A549 (cell line): Measurements from ENCODE around the gene BMP7.

Experiments used
- CBX2 ChIP-seq: fragments of 200-600 bp; sonication (generic); IDR thresholded peaks from 2 replicates; pipeline ENCODE4 v1.6.1; 2016; ENCODE audit warnings: low read depth, mild to moderate bottlenecking, borderline replicate concordance
- CTCF ChIP-seq: fragments of >200 bp; sonication (Bioruptor Twin); formaldehyde crosslinking; IDR thresholded peaks from 3 replicates; pipeline ENCODE4 v1.5.1; 2016
- ESRRA ChIP-seq: fragments of 150-350 bp; IDR thresholded peaks from 2 replicates; pipeline ENCODE4 v1.6.1; 2014; ENCODE audit warnings: mild to moderate bottlenecking, low read length, borderline replicate concordance
- NFE2L2 ChIP-seq: fragments of 150-350 bp; conservative IDR thresholded peaks from 2 replicates; pipeline ENCODE4 v1.6.1; 2014; ENCODE audit warnings: low read length
- POLR2A ChIP-seq: IDR thresholded peaks from 2 replicates; pipeline ENCODE4 v1.6.1; 2012; ENCODE audit warnings: mild to moderate bottlenecking, low read length
- RAD21 ChIP-seq, 2 experiments: fragments of >200 bp in 1 of 2; sonication (Bioruptor Twin) in 1 of 2; formaldehyde crosslinking in 1 of 2; IDR thresholded peaks in 1 of 2; conservative IDR thresholded peaks in 1 of 2; 2 replicates in 1 of 2; 3 replicates in 1 of 2; pipeline ENCODE4 v1.6.1; 2012 to 2018; ENCODE audit warnings: inconsistent platforms in 1 of 2
- SMC3 ChIP-seq: fragments of >200 bp; sonication (Bioruptor Twin); formaldehyde crosslinking; IDR thresholded peaks from 3 replicates; pipeline ENCODE4 v1.6.1; 2018; ENCODE audit warnings: inconsistent platforms
- SREBF2 ChIP-seq: fragments of 450-650 bp; IDR thresholded peaks from 2 replicates; pipeline ENCODE4 v1.6.1; 2014; ENCODE audit warnings: mild to moderate bottlenecking, moderate library complexity
- USF2 ChIP-seq: fragments of 450-650 bp; IDR thresholded peaks from 2 replicates; pipeline ENCODE4 v1.6.1; 2014; ENCODE audit warnings: antibody characterized with exemption
- ZFP36 ChIP-seq: fragments of 450-650 bp; IDR thresholded peaks from 2 replicates; pipeline ENCODE4 v1.6.1; 2014; ENCODE audit warnings: borderline replicate concordance; ENCODE audit not compliant: partially characterized antibody
- ZNF302 ChIP-seq: fragments of 250-450 bp; sonication (Bioruptor Pico); IDR thresholded peaks from 2 replicates; pipeline ENCODE4 v1.9.0; 2021; ENCODE audit warnings: inconsistent platforms, mild to moderate bottlenecking, moderate library complexity
- TF ChIP-seq, protein P1 (sequence below): fragments of 150-350 bp; IDR thresholded peaks from 2 replicates; pipeline ENCODE4 v1.6.1; 2014; ENCODE audit warnings: low read depth, mild to moderate bottlenecking, low read length
- TF ChIP-seq, protein P2 (sequence below): fragments of 200-600 bp; sonication (generic); IDR thresholded peaks from 2 replicates; pipeline ENCODE4 v1.6.1; 2016; ENCODE audit warnings: antibody characterized with exemption, mild to moderate bottlenecking, moderate library complexity

DNA sequence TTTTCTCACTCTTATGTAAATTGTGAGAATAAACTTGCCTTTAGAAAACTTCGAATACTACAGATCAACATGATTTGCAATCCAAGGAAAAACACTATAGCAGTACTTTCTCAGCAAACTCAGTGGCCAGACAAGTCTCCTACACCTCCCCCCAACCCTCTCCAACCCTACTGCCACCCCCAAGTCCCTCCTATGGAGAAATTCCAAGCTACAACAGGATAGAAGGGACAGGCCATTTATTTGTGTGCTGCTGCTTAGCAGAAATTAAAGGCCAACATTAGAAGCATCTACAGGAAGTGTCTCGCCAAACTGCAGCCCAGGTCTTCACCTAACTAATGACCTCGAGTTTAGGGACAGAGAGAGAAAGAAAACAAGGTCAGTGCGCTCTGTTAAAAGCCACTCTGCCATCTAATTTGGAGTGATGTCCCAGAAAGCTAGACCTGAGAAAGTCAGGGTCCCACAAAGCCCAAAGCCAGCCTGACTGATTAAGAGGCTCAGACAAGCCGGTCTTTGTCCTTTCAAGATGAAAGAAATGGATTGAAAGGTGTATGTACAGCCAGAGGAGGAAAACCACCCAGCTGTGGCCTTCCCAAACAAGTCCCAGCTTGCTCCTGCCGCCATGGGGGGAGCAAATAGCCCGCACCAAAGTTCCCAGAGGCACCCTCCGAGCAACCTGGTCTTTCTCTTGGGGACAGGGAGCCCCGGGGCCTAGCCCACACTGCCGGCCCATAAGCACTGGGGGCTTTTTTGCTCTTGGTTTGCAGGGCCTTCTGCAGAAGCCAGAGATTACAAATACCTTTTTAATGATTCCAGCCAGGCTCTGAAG, 3.4 kb downstream of the BMP7 start:
- TF ChIP-seq CTCF = no peak
- TF ChIP-seq CBX2 = no peak
- no peak for TF ChIP-seq POLR2A
- no peak for TF ChIP-seq SMC3
- TF ChIP-seq USF2 = no peak
- TF ChIP-seq ESRRA = no peak
- TF ChIP-seq SREBF2 = no peak
- TF ChIP-seq, protein P1, sequence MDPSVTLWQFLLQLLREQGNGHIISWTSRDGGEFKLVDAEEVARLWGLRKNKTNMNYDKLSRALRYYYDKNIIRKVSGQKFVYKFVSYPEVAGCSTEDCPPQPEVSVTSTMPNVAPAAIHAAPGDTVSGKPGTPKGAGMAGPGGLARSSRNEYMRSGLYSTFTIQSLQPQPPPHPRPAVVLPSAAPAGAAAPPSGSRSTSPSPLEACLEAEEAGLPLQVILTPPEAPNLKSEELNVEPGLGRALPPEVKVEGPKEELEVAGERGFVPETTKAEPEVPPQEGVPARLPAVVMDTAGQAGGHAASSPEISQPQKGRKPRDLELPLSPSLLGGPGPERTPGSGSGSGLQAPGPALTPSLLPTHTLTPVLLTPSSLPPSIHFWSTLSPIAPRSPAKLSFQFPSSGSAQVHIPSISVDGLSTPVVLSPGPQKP = no peak
- TF ChIP-seq, protein P2, sequence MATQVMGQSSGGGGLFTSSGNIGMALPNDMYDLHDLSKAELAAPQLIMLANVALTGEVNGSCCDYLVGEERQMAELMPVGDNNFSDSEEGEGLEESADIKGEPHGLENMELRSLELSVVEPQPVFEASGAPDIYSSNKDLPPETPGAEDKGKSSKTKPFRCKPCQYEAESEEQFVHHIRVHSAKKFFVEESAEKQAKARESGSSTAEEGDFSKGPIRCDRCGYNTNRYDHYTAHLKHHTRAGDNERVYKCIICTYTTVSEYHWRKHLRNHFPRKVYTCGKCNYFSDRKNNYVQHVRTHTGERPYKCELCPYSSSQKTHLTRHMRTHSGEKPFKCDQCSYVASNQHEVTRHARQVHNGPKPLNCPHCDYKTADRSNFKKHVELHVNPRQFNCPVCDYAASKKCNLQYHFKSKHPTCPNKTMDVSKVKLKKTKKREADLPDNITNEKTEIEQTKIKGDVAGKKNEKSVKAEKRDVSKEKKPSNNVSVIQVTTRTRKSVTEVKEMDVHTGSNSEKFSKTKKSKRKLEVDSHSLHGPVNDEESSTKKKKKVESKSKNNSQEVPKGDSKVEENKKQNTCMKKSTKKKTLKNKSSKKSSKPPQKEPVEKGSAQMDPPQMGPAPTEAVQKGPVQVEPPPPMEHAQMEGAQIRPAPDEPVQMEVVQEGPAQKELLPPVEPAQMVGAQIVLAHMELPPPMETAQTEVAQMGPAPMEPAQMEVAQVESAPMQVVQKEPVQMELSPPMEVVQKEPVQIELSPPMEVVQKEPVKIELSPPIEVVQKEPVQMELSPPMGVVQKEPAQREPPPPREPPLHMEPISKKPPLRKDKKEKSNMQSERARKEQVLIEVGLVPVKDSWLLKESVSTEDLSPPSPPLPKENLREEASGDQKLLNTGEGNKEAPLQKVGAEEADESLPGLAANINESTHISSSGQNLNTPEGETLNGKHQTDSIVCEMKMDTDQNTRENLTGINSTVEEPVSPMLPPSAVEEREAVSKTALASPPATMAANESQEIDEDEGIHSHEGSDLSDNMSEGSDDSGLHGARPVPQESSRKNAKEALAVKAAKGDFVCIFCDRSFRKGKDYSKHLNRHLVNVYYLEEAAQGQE = no peak
- no peak for TF ChIP-seq NFE2L2
- TF ChIP-seq ZFP36 = no peak
- no peak for TF ChIP-seq ZNF302 (CRISPR knock-in tag)
- TF ChIP-seq RAD21 (conservative IDR thresholded peaks at IDR 0.05 in 1 of 2, IDR thresholded peaks at IDR 0.05 in 1 of 2) = no peak
